Dedifferentiated amniotic fluid mesenchymal stem cell (primary cell): ENCODE results near the gene PNMA6E.
"Not testable (repeated sequence)": the region's sequence is repeated elsewhere in the genome, so short reads cannot be mapped to it uniquely, and the experiment has no call there.

Source experiments
- DNase-seq: peaks from one replicate; pipeline ENCODE4 v3.0.0-alpha.2; 2016; ENCODE audit errors: extremely low spot score

PNMA6E gene

GRCh38 chrX:153408871-153409351 lies 7.8 kb upstream of the PNMA6E start:
- DNase-seq, result no peak

GRCh38 chrX:153408221-153408721 lies 7.1 kb upstream of the PNMA6E start:
- DNase-seq, result no peak

GRCh38 chrX:153407736-153408135 lies 6.6 kb upstream of the PNMA6E start:
- no peak for DNase-seq

- no peak for DNase-seq
Observed at GRCh38 chrX:153406903-153407302, 5.8 kb upstream of the PNMA6E start.

GRCh38 chrX:153406011-153406410 lies 4.9 kb upstream of the PNMA6E start:
- DNase-seq, result no peak

GRCh38 chrX:153405426-153405825 lies 4.3 kb upstream of the PNMA6E start:
- DNase-seq, result no peak

GRCh38 chrX:153404333-153404732 lies 3.2 kb upstream of the PNMA6E start:
- DNase-seq, result not testable (repeated sequence)

- no peak for DNase-seq
Observed at GRCh38 chrX:153400146-153401132, 711 bp downstream of the PNMA6E start.

GRCh38 chrX:153398275-153398960 lies 2.7 kb downstream of the PNMA6E start:
- DNase-seq, result no peak

GRCh38 chrX:153397256-153397960 lies 3.7 kb downstream of the PNMA6E start:
- no peak for DNase-seq

GRCh38 chrX:153396320-153397195 lies 4.6 kb downstream of the PNMA6E start:
- no peak for DNase-seq

- DNase-seq, result no peak
Observed at GRCh38 chrX:153395613-153396319, 5.4 kb downstream of the PNMA6E start.

GRCh38 chrX:153394612-153395011 lies 6.5 kb downstream of the PNMA6E start:
- DNase-seq, result no peak

GRCh38 chrX:153392642-153393321 lies 8.4 kb downstream of the PNMA6E start:
- no peak for DNase-seq

GRCh38 chrX:153389460-153389768 lies 11.7 kb downstream of the PNMA6E start:
- not testable (repeated sequence) for DNase-seq

- DNase-seq, result no peak
Observed at GRCh38 chrX:153388722-153389459, 12.3 kb downstream of the PNMA6E start.

GRCh38 chrX:153387987-153388721 lies 13.0 kb downstream of the PNMA6E start:
- DNase-seq, result no peak

- no peak for DNase-seq
Observed at GRCh38 chrX:153387345-153387744, 13.8 kb downstream of the PNMA6E start.
